SK-N-SH (cell line): ENCODE results near the gene CYP27C1. TPM values are rescaled to one million over a fixed set of nuclear protein-coding genes. Genes with fewer than 3 reads are reported as not detected.

ENCODE experiments used
- CTCF ChIA-PET: fragments of 300-600, 350-600 bp; formaldehyde crosslinking; extraction: SDS; loops from one replicate; lab custom pipeline; 2021; lab: Yijun Ruan, JAX
- POLR2A ChIA-PET: fragments of 350-600 bp; sonication (Branson Sonifier 250); formaldehyde crosslinking; extraction: SDS; loops from one replicate; lab custom pipeline; 2020; ENCODE audit warnings: antibody characterized with exemption, inconsistent platforms; lab: Yijun Ruan, JAX
- DNase-seq: peaks from one replicate; pipeline ENCODE4 v3.0.0; 2012
- H2AFZ ChIP-seq: fragments of 200-600 bp; sonication (generic); 2 replicates; pipeline ENCODE4 v1.8.1; 2016; ENCODE audit warnings: antibody characterized with exemption, mild to moderate bottlenecking, low read depth
- H3F3A ChIP-seq: fragments of 200-600 bp; sonication (generic); replicated peaks from 2 replicates; pipeline ENCODE3; 2016; ENCODE audit warnings: antibody characterized with exemption, mild to moderate bottlenecking; ENCODE audit not compliant: insufficient read depth
- H3K27ac ChIP-seq, 2 experiments: fragments of 200-500 bp in 1 of 2; fragments of 200-600 bp in 1 of 2; sonication (Bioruptor generic) in 1 of 2; sonication (generic), shearing (Covaris generic) in 1 of 2; 2 replicates each; pipeline versions ENCODE4 v1.5.1 to v1.6.1; 2014 to 2016; ENCODE audit warnings: low read depth in 2 of 2, inconsistent platforms in 1 of 2, low read length in 1 of 2, mild to moderate bottlenecking in 1 of 2, mixed read lengths in 1 of 2
- H3K27me3 ChIP-seq: fragments of 200-600 bp; sonication (generic), shearing (Covaris generic); 2 replicates; pipeline ENCODE4 v1.6.1; 2016; ENCODE audit warnings: mixed run types; ENCODE audit not compliant: insufficient read depth
- H3K36me3 ChIP-seq, 2 experiments: fragments of 200-500 bp in 1 of 2; fragments of 200-600 bp in 1 of 2; sonication (Bioruptor generic) in 1 of 2; sonication (generic) in 1 of 2; replicated peaks in 1 of 2; 2 replicates each; pipeline versions ENCODE3 to v1.5.1; 2014 to 2016; ENCODE audit warnings: low read length in 1 of 2, mild to moderate bottlenecking in 1 of 2; ENCODE audit not compliant: insufficient read depth in 2 of 2, control insufficient read depth in 1 of 2
- H3K4me1 ChIP-seq, 2 experiments: fragments of 200-500 bp in 1 of 2; fragments of 200-600 bp in 1 of 2; sonication (Bioruptor generic) in 1 of 2; sonication (generic), shearing (Covaris generic) in 1 of 2; 2 replicates each; pipeline versions ENCODE4 v1.5.1 to v1.6.1; 2014 to 2016; ENCODE audit warnings: low read depth in 1 of 2, low read length in 1 of 2, mixed run types in 1 of 2; ENCODE audit not compliant: insufficient read depth in 2 of 2, control insufficient read depth in 1 of 2
- H3K4me2 ChIP-seq: fragments of 200-600 bp; sonication (generic), shearing (Covaris generic); 2 replicates; pipeline ENCODE4 v1.6.1; 2017; ENCODE audit warnings: mixed run types
- H3K4me3 ChIP-seq, 2 experiments: fragments of 200-500 bp in 1 of 2; fragments of 200-600 bp in 1 of 2; sonication (Bioruptor generic) in 1 of 2; sonication (generic), shearing (Covaris generic) in 1 of 2; 2 replicates each; pipeline versions ENCODE4 v1.5.1 to v1.8.1; 2014 to 2016; ENCODE audit warnings: low read depth in 2 of 2, inconsistent platforms in 1 of 2, low read length in 1 of 2, mild to moderate bottlenecking in 1 of 2, mixed read lengths in 1 of 2, moderate library complexity in 1 of 2
- H3K79me2 ChIP-seq: fragments of 200-600 bp; sonication (generic); 2 replicates; pipeline ENCODE4 v1.8.1; 2017; ENCODE audit warnings: mild to moderate bottlenecking; ENCODE audit not compliant: insufficient read depth
- H3K9ac ChIP-seq: fragments of 200-600 bp; sonication (generic); 2 replicates; pipeline ENCODE4 v1.6.1; 2017; ENCODE audit warnings: mixed run types
- H3K9me2 ChIP-seq: fragments of 200-600 bp; sonication (generic); 2 replicates; pipeline ENCODE4 v1.6.1; 2017; ENCODE audit warnings: mixed run types
- H3K9me3 ChIP-seq: fragments of 200-600 bp; sonication (generic); 2 replicates; pipeline ENCODE4 v1.6.1; 2017; ENCODE audit warnings: mixed run types, mild to moderate bottlenecking, moderate library complexity
- H4K20me1 ChIP-seq: fragments of 200-600 bp; sonication (generic); 2 replicates; pipeline ENCODE4 v1.6.1; 2017; ENCODE audit warnings: mild to moderate bottlenecking, mixed run types; ENCODE audit not compliant: insufficient read depth
- ELF1 ChIP-seq: IDR thresholded peaks from 2 replicates; pipeline ENCODE4 v1.4.0; 2012
- EP300 ChIP-seq, 2 experiments: IDR thresholded peaks; 2 replicates each; pipeline versions ENCODE4 v1.4.0 to v1.6.1; 2012; ENCODE audit warnings: borderline replicate concordance in 1 of 2, low read depth in 1 of 2, low read length in 1 of 2
- FOSL2 ChIP-seq: IDR thresholded peaks from 2 replicates; pipeline ENCODE4 v1.4.0; 2012; ENCODE audit warnings: low read depth, mild to moderate bottlenecking, moderate library complexity, borderline replicate concordance
- FOXM1 ChIP-seq: IDR thresholded peaks from 2 replicates; pipeline ENCODE4 v1.4.0; 2012; ENCODE audit warnings: low read depth, mild to moderate bottlenecking
- GABPA ChIP-seq: IDR thresholded peaks from 2 replicates; pipeline ENCODE4 v1.4.0; 2012; ENCODE audit warnings: low read depth, mild to moderate bottlenecking
- NRF1 ChIP-seq: IDR thresholded peaks from 2 replicates; pipeline ENCODE4 v1.6.1; 2012; ENCODE audit warnings: low read depth, mild to moderate bottlenecking, low read length
- POLR2AphosphoS5 ChIP-seq: IDR thresholded peaks from 2 replicates; pipeline ENCODE4 v1.6.1; 2012; ENCODE audit warnings: low read depth, low read length
- RCOR1 ChIP-seq: fragments of 150-350 bp; IDR thresholded peaks from 2 replicates; pipeline ENCODE4 v1.6.1; 2017; ENCODE audit warnings: antibody characterized with exemption, low read length
- RXRA ChIP-seq: IDR thresholded peaks from 2 replicates; pipeline ENCODE4 v1.4.0; 2012; ENCODE audit warnings: low read depth, mild to moderate bottlenecking, borderline replicate concordance
- SIN3A ChIP-seq: IDR thresholded peaks from 2 replicates; pipeline ENCODE4 v1.6.1; 2012; ENCODE audit warnings: low read depth, mild to moderate bottlenecking, low read length, moderate library complexity, borderline replicate concordance
- SMC3 ChIP-seq: IDR thresholded peaks from 2 replicates; pipeline ENCODE4 v1.6.1; 2012; ENCODE audit warnings: low read depth, low read length, improper control_type of control experiment
- TAF1 ChIP-seq: IDR thresholded peaks from 2 replicates; pipeline ENCODE4 v1.6.1; 2012; ENCODE audit warnings: low read depth, mild to moderate bottlenecking, low read length, moderate library complexity, borderline replicate concordance
- TCF12 ChIP-seq: IDR thresholded peaks from 2 replicates; pipeline ENCODE4 v1.4.0; 2012
- TEAD4 ChIP-seq: IDR thresholded peaks from 2 replicates; pipeline ENCODE4 v1.4.0; 2012; ENCODE audit warnings: mild to moderate bottlenecking, borderline replicate concordance; ENCODE audit not compliant: insufficient read depth
- YY1 ChIP-seq: IDR thresholded peaks from 2 replicates; pipeline ENCODE4 v1.4.0; 2012; ENCODE audit warnings: low read depth, mild to moderate bottlenecking
- WGBS: methylation state at CpG from one replicate; pipeline ENCODE4 v1.1.6; 2017; ENCODE audit warnings: low lambda C conversion rate; 5-methylcytosine and 5-hydroxymethylcytosine counted together
- polyA plus RNA-seq, 3 experiments: library from polyadenylated mRNA; depleted of rRNA; stranded (reverse); fragments of >200 nt; gene quantifications; 2 replicates each; pipeline ENCODE4 v1.2.3, GENCODE V29; 2012
- TF ChIP-seq, protein P1 (sequence below): IDR thresholded peaks from 2 replicates; pipeline ENCODE4 v1.4.0; 2012; ENCODE audit warnings: low read depth
- TF ChIP-seq, protein P2 (sequence below): fragments of 200-600 bp; sonication (generic); IDR thresholded peaks from 2 replicates; pipeline ENCODE4 v1.6.1; 2017; ENCODE audit warnings: antibody characterized with exemption, mild to moderate bottlenecking, moderate library complexity
- TF ChIP-seq, protein P3 (sequence below): IDR thresholded peaks from 2 replicates; pipeline ENCODE4 v1.4.0; 2012; ENCODE audit warnings: low read depth, borderline replicate concordance
- TF ChIP-seq, protein P4 (sequence below): IDR thresholded peaks from 2 replicates; pipeline ENCODE4; 2012
- TF ChIP-seq, protein P5 (sequence below): fragments of 150-350 bp; IDR thresholded peaks from 2 replicates; pipeline ENCODE4 v1.6.1; 2017; ENCODE audit warnings: antibody characterized with exemption, low read length, low read depth, borderline replicate concordance

Gene CYP27C1
- polyA plus RNA-seq, 1 of the 3 experiments (the other 2 are of a cell fraction) = not detected

DNA sequence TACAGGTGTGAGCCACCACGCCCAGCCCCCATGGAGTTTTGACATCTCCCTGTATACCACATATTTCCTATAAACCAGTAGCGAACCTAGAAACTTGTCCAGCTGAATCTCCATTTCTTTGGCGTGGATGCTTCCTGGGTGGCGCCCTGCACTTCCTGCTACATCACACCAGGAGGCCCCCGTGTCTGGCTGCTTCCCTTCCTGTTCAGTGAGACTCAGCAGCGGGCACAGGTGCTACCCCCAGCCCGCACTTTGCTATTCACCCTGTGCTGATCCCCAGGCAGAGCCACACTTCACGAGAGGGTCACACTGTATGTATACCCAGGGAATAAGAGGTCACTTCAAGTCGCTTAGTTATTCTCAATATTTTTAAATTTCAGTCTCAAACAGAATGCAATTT lies 35.0 kb downstream of the CYP27C1 start:
- WGBS = 71% methylated on average over 5 of the region's 9 CpGs
- CTCF ChIA-PET = interaction anchor here (1.3 to 3.5 kb wide), 3 partner anchors 9 to 118 kb away, joined by 3 to 12 read pairs (median 5); no protein-coding TSS in a partner anchor
- TF ChIP-seq FOSL2 = no peak
- no peak for TF ChIP-seq TEAD4
- TF ChIP-seq EP300 (IDR thresholded peaks at IDR 0.05; ENCODE audit: borderline replicate concordance in 1 of 2, low read depth in 1 of 2, low read length in 1 of 2) = no peak
- TF ChIP-seq, protein P1, sequence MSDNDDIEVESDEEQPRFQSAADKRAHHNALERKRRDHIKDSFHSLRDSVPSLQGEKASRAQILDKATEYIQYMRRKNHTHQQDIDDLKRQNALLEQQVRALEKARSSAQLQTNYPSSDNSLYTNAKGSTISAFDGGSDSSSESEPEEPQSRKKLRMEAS = no peak
- no peak for TF ChIP-seq TAF1
- TF ChIP-seq, protein P2, sequence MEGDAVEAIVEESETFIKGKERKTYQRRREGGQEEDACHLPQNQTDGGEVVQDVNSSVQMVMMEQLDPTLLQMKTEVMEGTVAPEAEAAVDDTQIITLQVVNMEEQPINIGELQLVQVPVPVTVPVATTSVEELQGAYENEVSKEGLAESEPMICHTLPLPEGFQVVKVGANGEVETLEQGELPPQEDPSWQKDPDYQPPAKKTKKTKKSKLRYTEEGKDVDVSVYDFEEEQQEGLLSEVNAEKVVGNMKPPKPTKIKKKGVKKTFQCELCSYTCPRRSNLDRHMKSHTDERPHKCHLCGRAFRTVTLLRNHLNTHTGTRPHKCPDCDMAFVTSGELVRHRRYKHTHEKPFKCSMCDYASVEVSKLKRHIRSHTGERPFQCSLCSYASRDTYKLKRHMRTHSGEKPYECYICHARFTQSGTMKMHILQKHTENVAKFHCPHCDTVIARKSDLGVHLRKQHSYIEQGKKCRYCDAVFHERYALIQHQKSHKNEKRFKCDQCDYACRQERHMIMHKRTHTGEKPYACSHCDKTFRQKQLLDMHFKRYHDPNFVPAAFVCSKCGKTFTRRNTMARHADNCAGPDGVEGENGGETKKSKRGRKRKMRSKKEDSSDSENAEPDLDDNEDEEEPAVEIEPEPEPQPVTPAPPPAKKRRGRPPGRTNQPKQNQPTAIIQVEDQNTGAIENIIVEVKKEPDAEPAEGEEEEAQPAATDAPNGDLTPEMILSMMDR = no peak
- no peak for TF ChIP-seq TCF12
- TF ChIP-seq POLR2AphosphoS5 = no peak
- TF ChIP-seq, protein P3, sequence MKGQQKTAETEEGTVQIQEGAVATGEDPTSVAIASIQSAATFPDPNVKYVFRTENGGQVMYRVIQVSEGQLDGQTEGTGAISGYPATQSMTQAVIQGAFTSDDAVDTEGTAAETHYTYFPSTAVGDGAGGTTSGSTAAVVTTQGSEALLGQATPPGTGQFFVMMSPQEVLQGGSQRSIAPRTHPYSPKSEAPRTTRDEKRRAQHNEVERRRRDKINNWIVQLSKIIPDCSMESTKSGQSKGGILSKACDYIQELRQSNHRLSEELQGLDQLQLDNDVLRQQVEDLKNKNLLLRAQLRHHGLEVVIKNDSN = no peak
- TF ChIP-seq, protein P4, sequence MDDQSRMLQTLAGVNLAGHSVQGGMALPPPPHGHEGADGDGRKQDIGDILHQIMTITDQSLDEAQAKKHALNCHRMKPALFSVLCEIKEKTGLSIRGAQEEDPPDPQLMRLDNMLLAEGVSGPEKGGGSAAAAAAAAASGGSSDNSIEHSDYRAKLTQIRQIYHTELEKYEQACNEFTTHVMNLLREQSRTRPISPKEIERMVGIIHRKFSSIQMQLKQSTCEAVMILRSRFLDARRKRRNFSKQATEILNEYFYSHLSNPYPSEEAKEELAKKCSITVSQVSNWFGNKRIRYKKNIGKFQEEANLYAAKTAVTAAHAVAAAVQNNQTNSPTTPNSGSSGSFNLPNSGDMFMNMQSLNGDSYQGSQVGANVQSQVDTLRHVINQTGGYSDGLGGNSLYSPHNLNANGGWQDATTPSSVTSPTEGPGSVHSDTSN = no peak
- TF ChIP-seq NRF1 = no peak
- no peak for TF ChIP-seq FOXM1
- TF ChIP-seq YY1 = no peak

DNA sequence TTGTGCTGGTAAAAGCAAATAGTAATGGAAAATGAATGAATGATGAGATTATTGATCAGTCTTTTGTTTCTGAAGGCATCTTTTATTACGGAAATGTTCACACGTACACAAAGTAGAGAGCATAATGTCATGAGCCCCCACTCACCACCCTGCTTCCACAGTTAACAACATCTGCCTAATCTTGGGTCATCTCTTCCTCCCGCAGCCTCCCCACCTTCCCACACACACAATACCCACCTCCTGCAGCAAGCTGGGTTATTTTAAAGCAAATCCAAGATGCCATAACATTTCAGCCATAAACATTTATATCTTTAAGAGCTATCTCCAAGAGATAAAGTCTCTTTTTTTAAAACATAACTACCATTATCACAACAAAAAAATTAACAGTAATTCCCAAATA lies 36.3 kb downstream of the CYP27C1 start:
- H4K20me1 ChIP-seq = no peaks in the 10 kb centered on the region
- no peak overlapping the region for H3K4me3 ChIP-seq
- DNase-seq = no peak
- H3K36me3 ChIP-seq = no peaks in the 10 kb centered on the region
- H3K79me2 ChIP-seq = no peaks in the 10 kb centered on the region
- H3K4me1 ChIP-seq = no peaks in the 10 kb centered on the region
- H3K9me2 ChIP-seq = no peaks in the 10 kb centered on the region
- H3F3A ChIP-seq = no peaks in the 10 kb centered on the region
- WGBS = 80% methylated on average over 3 of the region's 3 CpGs
- CTCF ChIA-PET = interaction anchor here (1.3 to 2.3 kb wide), 3 partner anchors 8 to 116 kb away, joined by 3 to 9 read pairs (median 5); no protein-coding TSS in a partner anchor
- H2AFZ ChIP-seq = no peak overlapping the region
- TF ChIP-seq, protein P1 = no peak
- TF ChIP-seq RXRA = no peak
- no peak for TF ChIP-seq ELF1
- TF ChIP-seq POLR2AphosphoS5 = no peak
- TF ChIP-seq TAF1 = no peak
- TF ChIP-seq, protein P2 = no peak
- no peak for TF ChIP-seq TCF12
- TF ChIP-seq TEAD4 = no peak
- no peak for TF ChIP-seq SMC3
- no peak for TF ChIP-seq GABPA
- no peak for TF ChIP-seq FOSL2
- no peak for TF ChIP-seq RCOR1
- TF ChIP-seq, protein P5, sequence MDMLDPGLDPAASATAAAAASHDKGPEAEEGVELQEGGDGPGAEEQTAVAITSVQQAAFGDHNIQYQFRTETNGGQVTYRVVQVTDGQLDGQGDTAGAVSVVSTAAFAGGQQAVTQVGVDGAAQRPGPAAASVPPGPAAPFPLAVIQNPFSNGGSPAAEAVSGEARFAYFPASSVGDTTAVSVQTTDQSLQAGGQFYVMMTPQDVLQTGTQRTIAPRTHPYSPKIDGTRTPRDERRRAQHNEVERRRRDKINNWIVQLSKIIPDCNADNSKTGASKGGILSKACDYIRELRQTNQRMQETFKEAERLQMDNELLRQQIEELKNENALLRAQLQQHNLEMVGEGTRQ = no peak
- no peak for TF ChIP-seq YY1
- no peak for TF ChIP-seq SIN3A
- no peak for TF ChIP-seq FOXM1
- no peak overlapping the region for H3K9ac ChIP-seq
- H3K27me3 ChIP-seq = no peaks in the 10 kb centered on the region
- H3K4me2 ChIP-seq = no peak overlapping the region
- no peak overlapping the region for H3K27ac ChIP-seq
- H3K9me3 ChIP-seq = no peaks in the 10 kb centered on the region
- POLR2A ChIA-PET = no interaction called here

More for the DNA sequence above, 35.0 kb downstream of the CYP27C1 start:
- no peak overlapping the region for H3K27ac ChIP-seq
- no peak overlapping the region for H3K4me2 ChIP-seq
- H3K4me3 ChIP-seq = no peak overlapping the region
- no peaks in the 10 kb centered on the region for H3K9me2 ChIP-seq
- H3K79me2 ChIP-seq = no peaks in the 10 kb centered on the region
- no peaks in the 10 kb centered on the region for H3K27me3 ChIP-seq
- H4K20me1 ChIP-seq = no peaks in the 10 kb centered on the region
- no peak for DNase-seq
- no peak overlapping the region for H2AFZ ChIP-seq
- H3K9me3 ChIP-seq = no peaks in the 10 kb centered on the region
- H3F3A ChIP-seq = no peaks in the 10 kb centered on the region
- H3K9ac ChIP-seq = no peak overlapping the region
- no peaks in the 10 kb centered on the region for H3K4me1 ChIP-seq
- POLR2A ChIA-PET = no interaction called here
- no peaks in the 10 kb centered on the region for H3K36me3 ChIP-seq
